GM19351 (cell line): Measurements from ENCODE around the gene DLL4.

Source experiments
- ATAC-seq: cut with Tn5 transposase; IDR thresholded peaks from one replicate; pipeline ENCODE4 v1.9.1; 2021; ENCODE audit warnings: mild to moderate bottlenecking, moderate library complexity; ENCODE audit not compliant: unreplicated experiment

Gene DLL4

GRCh38 chr15:40906091-40906990, 22.8 kb upstream of the DLL4 start:
- ATAC-seq: peak; percentile 77

DNA sequence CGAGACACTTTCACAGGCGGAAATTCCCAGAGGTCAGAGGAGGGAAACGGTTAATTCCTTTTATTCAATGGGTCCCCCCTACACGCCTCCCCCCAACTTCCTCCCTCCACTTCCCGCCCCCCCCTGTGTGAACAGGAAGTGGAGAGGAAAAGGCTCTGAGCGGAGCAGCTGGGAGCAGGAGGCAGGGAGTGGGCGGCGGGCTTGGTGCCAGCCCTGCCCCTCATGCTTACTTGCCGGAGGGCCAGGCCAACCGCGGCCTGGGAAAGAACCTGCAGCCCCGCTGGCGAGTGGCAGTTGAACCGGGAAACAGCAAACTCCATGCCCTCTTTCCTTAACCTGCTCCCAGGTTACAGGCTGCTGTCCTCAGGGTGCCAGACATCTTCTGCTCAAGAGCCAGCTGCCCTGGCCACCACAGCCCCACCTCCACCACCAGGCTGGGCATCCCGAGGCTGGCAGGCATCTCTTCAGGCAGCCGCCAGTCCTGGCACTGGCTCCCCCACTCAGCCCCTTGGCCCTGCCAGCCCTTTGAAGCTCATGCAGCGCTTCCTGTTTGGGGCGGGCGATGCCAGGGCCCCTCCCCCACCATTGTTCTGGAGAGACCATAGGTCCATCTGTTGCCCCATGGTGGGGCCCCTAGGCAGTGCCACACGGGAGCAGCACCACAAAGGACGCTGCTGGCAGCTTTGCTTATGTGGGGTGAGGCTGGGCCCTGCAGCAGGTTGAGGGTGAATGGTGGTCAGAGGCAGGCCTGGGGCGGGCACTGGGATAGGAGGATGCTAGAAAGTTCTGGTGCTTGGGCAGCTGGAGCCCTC, 21.9 kb upstream of the DLL4 start:
- ATAC-seq: no peak

GRCh38 chr15:40908095-40908494, 21.0 kb upstream of the DLL4 start:
- ATAC-seq: no peak

- no peak for ATAC-seq
These were observed 19.2 kb upstream of the DLL4 start for GRCh38 chr15:40909662-40910630.

- no peak for ATAC-seq
These were observed 18.0 kb upstream of the DLL4 start for GRCh38 chr15:40911141-40911540.

DNA sequence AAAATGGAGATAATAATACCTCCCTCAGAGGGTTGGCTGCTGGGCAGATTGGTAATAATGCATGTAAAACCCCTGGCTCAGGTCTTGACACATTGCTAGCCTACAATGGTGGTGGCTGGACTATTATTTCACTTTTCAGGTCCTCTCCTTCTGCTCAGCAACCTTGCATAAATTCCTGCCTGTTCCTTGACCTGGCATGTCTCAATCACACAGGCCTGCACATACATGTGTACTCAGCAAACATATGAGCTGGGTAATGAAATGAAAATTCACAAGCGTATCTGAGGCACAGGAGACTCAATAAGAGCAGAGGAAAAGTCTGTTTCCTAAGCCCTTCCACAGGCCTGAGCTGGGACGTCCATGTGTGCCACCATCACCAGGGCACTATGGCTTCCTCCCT, 17.4 kb upstream of the DLL4 start:
- no peak for ATAC-seq

DNA sequence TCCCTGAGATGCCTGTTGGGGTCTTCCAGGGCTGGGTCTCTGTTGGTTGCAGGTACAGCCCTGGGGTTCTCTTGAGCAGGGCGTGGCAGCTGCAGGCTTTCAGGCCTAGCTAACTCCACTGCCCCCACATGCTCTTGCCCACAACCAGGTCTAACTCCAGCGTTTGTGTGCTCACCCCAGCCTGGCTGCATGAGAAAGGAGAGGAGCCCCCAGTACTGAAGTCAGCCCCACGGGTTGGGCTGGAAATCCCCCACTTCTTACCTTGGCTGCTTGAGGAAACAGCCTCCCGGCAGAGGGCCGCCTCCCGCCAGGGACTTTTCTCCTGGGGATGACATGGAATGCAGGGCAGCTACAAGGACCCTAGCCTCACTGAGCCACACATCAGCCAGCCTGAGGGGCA, 16.7 kb upstream of the DLL4 start:
- ATAC-seq: no peak

- ATAC-seq: no peak
These were observed 15.1 kb upstream of the DLL4 start for GRCh38 chr15:40914013-40914412.

DNA sequence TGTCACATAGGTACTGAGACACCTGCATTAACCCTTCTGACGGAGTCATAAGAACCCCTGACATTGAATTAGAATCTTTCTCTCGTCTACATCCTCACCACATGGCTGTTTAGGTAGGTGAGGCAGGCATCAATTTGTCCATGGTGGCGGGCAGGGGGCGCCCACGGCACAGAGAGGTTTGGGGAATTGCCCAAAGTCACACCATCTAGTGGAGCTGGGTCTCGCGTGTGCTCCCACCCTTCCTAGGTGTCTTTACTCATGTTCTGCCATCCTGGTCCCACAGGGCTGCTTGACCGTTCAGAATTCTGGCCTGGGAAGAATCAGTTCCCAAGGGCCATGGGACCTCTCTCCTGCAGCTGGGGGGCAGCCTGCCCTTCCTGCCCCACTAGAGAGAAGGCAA, 14.7 kb upstream of the DLL4 start:
- ATAC-seq: no peak

DNA sequence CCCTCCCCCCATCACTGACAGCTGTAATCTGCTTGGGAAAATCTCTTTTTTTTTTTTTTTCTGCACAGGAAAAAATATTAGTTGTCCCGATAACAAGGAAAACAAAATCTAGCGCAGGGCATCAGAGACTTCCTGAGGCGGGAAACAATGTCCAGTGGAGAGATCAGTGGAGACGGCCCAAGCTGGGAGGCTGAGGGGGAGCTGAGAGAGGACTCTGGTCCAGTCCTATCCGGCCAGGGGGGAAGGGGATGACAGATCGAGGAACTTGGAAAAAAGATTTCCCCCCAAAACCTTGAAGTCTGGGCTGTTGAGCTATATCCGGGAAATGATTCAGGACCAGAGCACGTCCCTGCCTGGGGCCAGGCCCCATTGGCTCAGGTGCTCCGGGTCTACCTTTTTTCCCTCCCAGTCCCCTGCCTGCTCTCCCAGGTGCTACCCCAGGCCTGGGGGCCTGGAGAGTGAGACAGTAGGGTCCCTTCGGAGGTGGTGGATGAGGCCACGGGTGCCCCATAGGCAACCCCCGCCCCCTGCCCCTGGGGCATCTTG, 14.0 kb upstream of the DLL4 start:
- ATAC-seq: no peak

GRCh38 chr15:40915679-40916078, 13.5 kb upstream of the DLL4 start:
- no peak for ATAC-seq

- no peak for ATAC-seq
These were observed 11.6 kb upstream of the DLL4 start for GRCh38 chr15:40917585-40917984.

DNA sequence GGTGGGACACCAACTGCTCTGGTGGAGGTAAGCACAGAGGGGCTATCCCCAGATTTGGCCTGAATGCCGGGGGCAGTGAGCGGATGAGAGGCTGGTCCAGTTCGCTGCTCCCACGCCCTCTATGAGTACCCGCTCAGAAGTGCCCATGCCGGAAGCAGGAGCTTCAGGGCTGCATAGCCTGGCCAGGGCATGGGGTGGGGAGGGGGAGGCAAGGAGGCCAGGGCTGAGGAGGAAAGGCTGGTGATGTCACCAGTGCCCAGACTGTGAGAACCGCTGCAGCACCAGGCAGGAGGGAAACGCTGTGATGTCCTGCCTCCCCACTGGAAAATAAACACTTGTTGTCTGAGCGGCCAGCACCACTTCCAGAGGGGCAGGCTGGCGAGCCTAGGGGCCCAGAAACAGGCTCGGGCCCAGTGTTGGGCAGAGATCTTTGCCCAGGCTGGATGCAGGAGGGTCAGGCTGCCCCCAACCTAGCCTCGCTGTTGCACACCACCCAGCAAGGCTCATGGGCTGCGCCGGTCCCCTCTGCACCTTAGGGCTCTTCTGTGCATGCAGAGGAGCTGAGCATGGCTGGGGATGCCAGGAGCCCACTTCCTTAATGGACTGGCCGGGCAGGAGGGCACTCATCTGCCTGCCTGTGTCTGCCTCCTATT, 10.9 kb upstream of the DLL4 start:
- no peak for ATAC-seq

- ATAC-seq: no peak
These were observed 10.2 kb upstream of the DLL4 start for GRCh38 chr15:40918799-40919392.

- no peak for ATAC-seq
These were observed 7.1 kb upstream of the DLL4 start for GRCh38 chr15:40921949-40922607.

DNA sequence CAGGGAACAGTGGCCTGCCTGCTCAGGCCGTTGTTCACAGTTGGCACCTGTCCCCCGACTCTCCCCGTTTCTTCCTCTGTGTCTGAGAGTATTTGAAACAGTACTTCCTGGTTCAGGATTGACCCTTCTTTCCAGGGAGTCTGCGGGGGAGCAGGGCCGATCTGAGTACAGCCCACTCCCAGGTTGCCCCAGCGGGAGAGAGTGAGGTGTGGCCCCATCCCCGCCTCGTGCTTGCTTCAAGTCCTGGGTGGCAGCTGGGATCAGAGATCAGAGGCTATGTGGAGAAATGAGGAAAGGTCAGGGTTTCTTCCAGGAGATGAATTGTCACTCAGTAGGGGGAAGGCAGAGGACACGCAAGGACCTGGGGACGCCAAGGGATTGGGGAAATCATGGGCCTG, 6.5 kb upstream of the DLL4 start:
- ATAC-seq: no peak

DNA sequence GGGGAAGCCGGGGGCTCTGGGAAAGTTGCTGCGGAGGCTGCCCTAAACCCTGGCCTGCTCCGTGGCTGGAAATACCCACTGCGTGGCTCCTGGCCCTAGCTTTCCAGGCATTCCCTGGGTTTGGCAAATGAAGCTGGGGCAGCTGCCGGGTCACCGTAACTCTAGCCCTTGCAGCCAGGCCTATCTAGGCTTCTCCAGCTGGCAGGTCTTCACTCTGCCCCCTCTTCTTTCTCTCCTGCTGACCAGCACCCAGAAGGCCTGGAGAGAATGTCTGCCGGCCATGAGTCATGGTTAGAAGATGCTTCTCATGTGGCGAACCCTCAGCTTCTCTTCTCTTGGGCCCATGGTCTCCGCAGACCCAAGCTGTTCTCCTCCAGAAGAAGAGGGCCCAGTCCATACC, 5.6 kb upstream of the DLL4 start:
- no peak for ATAC-seq

DNA sequence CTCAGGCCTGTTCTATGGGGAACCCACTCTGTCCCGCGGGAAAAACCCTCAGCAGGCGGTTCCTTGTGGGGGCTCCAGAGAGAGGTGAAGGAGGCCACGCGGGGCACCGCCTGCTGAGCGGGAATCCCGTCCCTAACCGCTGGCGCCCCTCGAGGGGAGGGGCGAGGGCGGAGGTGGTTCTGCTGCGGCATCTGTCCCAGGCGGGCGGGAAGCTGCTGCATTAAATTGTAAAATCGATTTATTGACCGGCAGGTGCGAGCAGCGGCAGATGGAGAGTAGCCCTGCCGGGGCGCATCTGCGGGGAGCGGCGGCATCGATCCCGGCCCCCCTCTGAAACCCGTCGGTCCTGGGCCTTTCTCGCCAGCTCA, 3.7 kb upstream of the DLL4 start:
- ATAC-seq: no peak
